Breast epithelium (tissue), 3 donors: ENCODE data around the gene STXBP3.

ENCODE experiments used
- CTCF ChIP-seq, 3 donors: fragments of 450-650 bp; IDR thresholded peaks; one replicate each; pipeline ENCODE4 v1.5.1; 2016 to 2017; ENCODE audit warnings: antibody characterized with exemption in 3 of 3, mild to moderate bottlenecking in 3 of 3, moderate library complexity in 3 of 3
- POLR2A ChIP-seq: fragments of 450-650 bp; IDR thresholded peaks from one replicate; pipeline ENCODE4 v1.6.1; 2016; ENCODE audit warnings: antibody characterized with exemption, mild to moderate bottlenecking, moderate library complexity
- POLR2AphosphoS5 ChIP-seq, 3 donors: sonication (generic); formaldehyde crosslinking; IDR thresholded peaks; one replicate each; pipeline ENCODE4 v1.6.1; 2017; ENCODE audit warnings: antibody characterized with exemption in 3 of 3

- TF ChIP-seq POLR2AphosphoS5 (IDR thresholded peaks at IDR 0.05) = no peak
- no peak for TF ChIP-seq CTCF (IDR thresholded peaks at IDR 0.05)
- no peak for TF ChIP-seq POLR2A
These were observed 99.0 kb downstream of the STXBP3 start for GRCh38 chr1:108845446-108845845.
